ENCODE results near the gene FCGR2B.
"Not testable (repeated sequence)": the region's sequence is repeated elsewhere in the genome, so short reads cannot be mapped to it uniquely, and the experiment has no call there.

FCGR2B gene

GRCh38 chr1:161662684-161663339 lies at the start of gene FCGR2B:
Gene FCGR2B, plus strand, starts transcription at chr1:161663143. Its CDS starts 99 bp downstream, at chr1:161663242.
- not testable (repeated sequence) for DNase-seq (ENCODE audit: low read depth); H3K4me3 ChIP-seq (ENCODE audit: low read depth, low read length)

- not testable (repeated sequence) for H3K4me3 ChIP-seq (ENCODE audit: low read depth, low read length); DNase-seq (ENCODE audit: low read depth)
Observed at GRCh38 chr1:161616417-161616816, 46.5 kb upstream of the FCGR2B start.

- H3K4me3 ChIP-seq (ENCODE audit: low read depth, low read length): not testable (repeated sequence)
Observed at GRCh38 chr1:161618517-161618916, 44.4 kb upstream of the FCGR2B start.

GRCh38 chr1:161620399-161620798 lies 42.5 kb upstream of the FCGR2B start:
- DNase-seq (ENCODE audit: low read depth): not testable (repeated sequence)
- H3K4me3 ChIP-seq (ENCODE audit: low read depth, low read length): peak overlapping the region; percentile 72

More at GRCh38 chr1:161618517-161618916, 44.4 kb upstream of the FCGR2B start:
- not testable (repeated sequence) for DNase-seq (ENCODE audit: low read depth)

GRCh38 chr1:161621181-161622000 lies 41.6 kb upstream of the FCGR2B start:
- DNase-seq (ENCODE audit: low read depth): peak; percentile 85
- H3K4me3 ChIP-seq (ENCODE audit: low read depth, low read length): peak overlapping the region; percentile 72

GRCh38 chr1:161622054-161622453 lies 40.9 kb upstream of the FCGR2B start:
- peak overlapping the region; percentile 72 for H3K4me3 ChIP-seq (ENCODE audit: low read depth, low read length)
- DNase-seq (ENCODE audit: low read depth): peak; percentile 71

- not testable (repeated sequence) for DNase-seq (ENCODE audit: low read depth); H3K4me3 ChIP-seq (ENCODE audit: low read depth, low read length)
Observed at GRCh38 chr1:161623401-161624051, 39.4 kb upstream of the FCGR2B start.

- not testable (repeated sequence) for DNase-seq (ENCODE audit: low read depth)
Observed at GRCh38 chr1:161624605-161625004, 38.3 kb upstream of the FCGR2B start.

GRCh38 chr1:161626445-161627146 lies 36.3 kb upstream of the FCGR2B start:
- H3K4me3 ChIP-seq (ENCODE audit: low read depth, low read length): not testable (repeated sequence)
- DNase-seq (ENCODE audit: low read depth): peak; percentile 19

More at GRCh38 chr1:161624605-161625004, 38.3 kb upstream of the FCGR2B start:
- not testable (repeated sequence) for H3K4me3 ChIP-seq (ENCODE audit: low read depth, low read length)

- H3K4me3 ChIP-seq (ENCODE audit: low read depth, low read length); DNase-seq (ENCODE audit: low read depth): not testable (repeated sequence)
Observed at GRCh38 chr1:161630128-161630742, 32.7 kb upstream of the FCGR2B start.

GRCh38 chr1:161631076-161631475 lies 31.9 kb upstream of the FCGR2B start, which contains the start of gene FCGR3B:
Gene FCGR3B, minus strand, starts transcription at chr1:161631176. Its CDS starts 82 bp downstream, at chr1:161631094.
- no peak for DNase-seq (ENCODE audit: low read depth)
- H3K4me3 ChIP-seq (ENCODE audit: low read depth, low read length): no peak within 1 kb of the TSS
- no peak for TF ChIP-seq MAX (IDR thresholded peaks at IDR 0.05; ENCODE audit: low read depth, low read length)
- TF ChIP-seq CTCF (IDR thresholded peaks at IDR 0.05; ENCODE audit: low read depth, low read length): no peak
- TF ChIP-seq MYC (IDR thresholded peaks at IDR 0.05; ENCODE audit: low read depth, low read length): no peak
- TF ChIP-seq POLR2A (IDR thresholded peaks at IDR 0.05; ENCODE audit: extremely low read depth, insufficient read length): no peak

GRCh38 chr1:161634993-161635392 lies 27.9 kb upstream of the FCGR2B start:
- not testable (repeated sequence) for H3K4me3 ChIP-seq (ENCODE audit: low read depth, low read length); DNase-seq (ENCODE audit: low read depth)

- H3K4me3 ChIP-seq (ENCODE audit: low read depth, low read length): not testable (repeated sequence)
- peak; percentile 63 for DNase-seq (ENCODE audit: low read depth)
Observed at GRCh38 chr1:161636189-161636782, 26.7 kb upstream of the FCGR2B start.

- not testable (repeated sequence) for DNase-seq (ENCODE audit: low read depth); H3K4me3 ChIP-seq (ENCODE audit: low read depth, low read length)
Observed at GRCh38 chr1:161636976-161637375, 26.0 kb upstream of the FCGR2B start.

- H3K4me3 ChIP-seq (ENCODE audit: low read depth, low read length); DNase-seq (ENCODE audit: low read depth): not testable (repeated sequence)
Observed at GRCh38 chr1:161638251-161638993, 24.5 kb upstream of the FCGR2B start.

All from NB4 (cell line).